Epithelial cell of esophagus (primary cell): Measurements from ENCODE around the gene NEURL4.

ENCODE experiments used
- DNase-seq: peaks from one replicate; pipeline ENCODE4 v3.0.0; 2010; ENCODE audit warnings: low read depth
- H3K4me3 ChIP-seq: 2 replicates; pipeline ENCODE4 v1.5.1; 2011; ENCODE audit warnings: mild to moderate bottlenecking, low read length, control low read depth
- CTCF ChIP-seq: IDR thresholded peaks from 2 replicates; pipeline ENCODE4 v1.5.1; 2011; ENCODE audit warnings: low read depth, mild to moderate bottlenecking, low read length, control low read depth, inconsistent platforms; ENCODE audit not compliant: insufficient read depth; ENCODE audit errors: missing control alignments

NEURL4 gene

GRCh38 chr17:7290166-7290565, 39.0 kb downstream of the NEURL4 start:
- TF ChIP-seq CTCF, result no peak
- no peak overlapping the region for H3K4me3 ChIP-seq
- DNase-seq, result no peak

GRCh38 chr17:7289256-7290032, 39.7 kb downstream of the NEURL4 start:
- no peak for TF ChIP-seq CTCF
- no peak for DNase-seq
- no peak overlapping the region for H3K4me3 ChIP-seq

- no peak for DNase-seq
- H3K4me3 ChIP-seq, result no peak overlapping the region
- no peak for TF ChIP-seq CTCF
These were observed 43.5 kb downstream of the NEURL4 start for GRCh38 chr17:7285679-7286078.

GRCh38 chr17:7284911-7285310, 44.2 kb downstream of the NEURL4 start:
- no peak for TF ChIP-seq CTCF
- no peak for DNase-seq
- H3K4me3 ChIP-seq, result no peak overlapping the region

GRCh38 chr17:7283471-7284216, 45.5 kb downstream of the NEURL4 start:
- no peak for TF ChIP-seq CTCF
- DNase-seq, result no peak
- H3K4me3 ChIP-seq, result no peak overlapping the region

- peak; percentile 10 for TF ChIP-seq CTCF
- DNase-seq, result no peak
- no peak overlapping the region for H3K4me3 ChIP-seq
These were observed 46.3 kb downstream of the NEURL4 start for GRCh38 chr17:7282752-7283321.
